HG03342 (cell line): ENCODE results near the gene SLC35G3.
"Not testable (repeated sequence)": the region's sequence is repeated elsewhere in the genome, so short reads cannot be mapped to it uniquely, and the experiment has no call there.

Source experiments
- ATAC-seq: cut with Tn5 transposase; IDR thresholded peaks from one replicate; pipeline ENCODE4 v1.9.1; 2021; ENCODE audit warnings: mild to moderate bottlenecking, moderate library complexity; ENCODE audit not compliant: unreplicated experiment

Gene SLC35G3

DNA sequence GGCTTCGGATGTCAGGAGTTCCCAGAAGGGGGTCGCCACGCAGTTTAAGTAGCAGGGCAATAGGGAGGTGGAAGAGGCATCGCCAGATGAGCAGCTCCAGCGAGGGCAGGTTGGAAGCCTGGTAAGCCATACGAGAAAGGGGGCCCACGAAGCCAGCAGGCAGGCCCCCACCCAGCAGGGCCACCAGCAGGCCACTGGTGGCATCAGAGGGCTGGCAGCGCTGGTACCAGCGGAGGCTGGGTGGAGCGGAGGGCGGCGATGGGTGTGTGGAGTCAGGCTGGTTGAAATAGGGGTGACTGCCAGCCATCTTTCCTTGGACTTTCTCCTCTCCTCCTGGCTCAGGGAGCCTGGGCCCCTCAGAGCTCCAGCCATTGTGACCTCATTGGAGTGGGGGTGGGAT lies at the start of gene SLC35G3:
Gene SLC35G3 (minus strand): TSS at position 393 of the 400 bp plus-strand sequence. CDS start 86 bp downstream, at position 307.
- not testable (repeated sequence) for ATAC-seq

DNA sequence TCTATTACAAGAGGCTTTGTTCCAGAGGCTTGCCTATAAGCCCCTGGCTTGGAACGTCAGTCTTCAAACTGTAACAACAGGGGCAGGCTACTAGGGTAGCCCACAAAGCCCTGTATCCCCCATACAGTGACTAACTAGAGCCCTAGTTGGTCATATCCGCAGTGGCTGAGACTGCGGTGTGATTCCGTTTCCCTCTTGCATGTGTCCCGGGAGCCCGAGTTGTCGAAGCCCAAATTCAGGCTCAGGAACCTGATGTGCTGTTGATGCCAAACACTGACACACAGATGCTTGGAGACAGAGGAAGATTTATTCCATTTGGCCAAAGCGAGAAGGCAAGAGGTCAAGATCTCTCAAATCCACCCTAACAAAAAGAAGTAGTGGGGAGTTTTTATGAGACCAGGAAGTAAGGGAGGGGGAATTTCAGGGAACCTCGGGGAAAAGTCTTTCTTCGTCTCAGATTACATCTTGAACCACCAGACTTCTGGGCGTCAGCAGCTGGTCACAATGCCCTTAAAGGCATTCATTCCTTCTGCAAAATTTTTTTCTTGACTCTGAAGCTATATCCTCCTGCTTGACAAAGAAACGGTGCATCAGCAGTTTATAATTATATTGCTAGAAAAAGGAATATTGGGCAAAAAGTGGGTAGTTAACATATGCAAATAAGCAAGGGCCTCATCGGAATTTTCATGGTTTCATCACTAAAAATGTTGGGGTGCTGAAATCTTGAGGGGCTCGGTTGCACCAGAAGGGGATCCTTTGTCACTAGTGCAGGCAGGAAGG lies 49.6 kb upstream of the SLC35G3 start:
- ATAC-seq, result no peak

DNA sequence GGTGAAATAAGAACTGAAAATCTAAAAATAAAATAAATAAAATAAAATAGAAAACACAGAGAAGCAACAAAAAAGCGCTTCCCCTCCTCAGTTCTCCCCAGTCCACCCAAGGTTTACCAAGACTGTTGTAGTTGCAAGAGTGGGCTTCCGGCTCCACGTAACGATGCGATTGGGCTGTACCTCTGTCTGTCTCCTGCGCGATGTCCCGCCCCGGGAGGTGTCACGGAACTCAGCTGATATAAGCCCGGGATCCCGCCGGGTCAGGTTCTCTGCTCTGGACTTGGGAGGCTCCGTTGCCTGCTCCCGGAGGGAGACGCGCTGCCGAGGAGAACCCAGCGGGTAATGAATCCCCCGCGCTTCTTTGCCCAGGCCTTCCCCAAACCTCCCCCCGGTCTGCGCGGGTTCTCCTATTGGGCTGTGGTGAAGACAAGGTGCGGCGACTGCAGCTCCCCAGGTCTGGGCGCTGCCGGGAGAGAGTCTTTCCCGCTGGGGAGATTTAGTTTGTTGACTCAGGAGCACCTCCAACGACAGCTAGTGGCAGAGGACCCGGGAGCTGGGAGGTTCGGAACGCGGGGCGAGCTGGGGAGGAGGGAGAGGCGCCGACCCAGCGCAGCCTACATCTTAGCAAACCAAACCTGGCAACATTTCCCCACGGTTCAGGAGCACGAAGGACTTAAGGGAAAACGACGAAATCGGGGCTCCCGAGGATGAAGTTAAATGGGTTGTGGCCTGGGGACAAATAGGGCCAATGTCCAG lies 48.8 kb upstream of the SLC35G3 start, which contains the start of gene SLFN5:
Gene SLFN5 (plus strand): TSS at position 268 of the 756 bp plus-strand sequence. CDS start 15,619 bp downstream, outside the sequence.
- ATAC-seq, result peak; percentile 64

DNA sequence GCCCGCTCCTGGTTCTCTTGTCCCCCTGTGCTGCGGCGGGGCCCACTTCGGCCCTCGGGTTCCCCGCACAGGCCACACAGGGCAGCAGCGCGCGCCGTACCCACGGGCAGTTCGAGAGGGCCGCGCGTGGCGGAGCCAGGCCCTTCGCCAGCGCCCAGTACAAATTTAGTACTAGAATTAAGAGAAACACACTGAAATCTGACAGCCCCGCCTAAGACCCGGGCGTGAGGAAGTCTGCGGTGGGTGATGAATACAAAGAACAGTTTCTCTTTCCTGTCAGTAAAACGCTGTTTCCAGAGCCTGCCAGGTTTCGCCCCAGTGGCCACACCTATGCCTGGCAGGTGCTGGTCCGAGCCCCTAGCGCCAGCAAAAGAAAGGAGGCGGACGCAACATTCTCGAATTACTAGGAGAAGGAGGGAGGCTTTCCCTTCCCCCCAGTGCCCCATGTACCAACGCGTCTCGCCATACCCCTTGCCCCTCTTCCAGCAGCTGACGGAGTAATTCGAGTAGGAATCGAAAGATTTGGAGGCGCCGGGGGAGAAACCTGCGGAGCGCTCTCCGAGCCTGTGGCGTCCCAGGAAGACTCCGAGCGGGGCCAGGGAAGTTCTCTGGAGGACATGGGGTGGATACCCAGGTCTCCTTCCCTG lies 48.1 kb upstream of the SLC35G3 start:
- peak; percentile 50 for ATAC-seq

DNA sequence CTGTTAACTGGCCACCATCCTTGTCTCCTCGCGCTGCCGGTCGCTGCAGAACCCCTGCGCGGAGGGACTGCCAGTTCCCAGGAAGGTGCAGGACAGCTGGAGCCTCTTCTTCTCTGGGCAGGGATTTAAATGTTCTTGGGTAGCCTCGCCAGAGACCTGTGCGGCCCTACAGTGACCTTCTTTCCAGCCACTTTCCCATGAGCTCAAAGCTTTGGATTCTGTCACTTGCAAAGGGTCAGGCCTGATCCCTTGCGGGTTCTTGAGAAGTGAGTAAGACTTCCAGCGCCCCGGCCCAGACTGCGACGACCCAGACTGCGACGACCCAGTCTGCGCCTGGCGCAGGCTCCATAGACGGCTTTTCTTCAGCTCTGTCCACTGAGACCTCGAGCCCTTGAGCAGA lies 47.3 kb upstream of the SLC35G3 start:
- no peak for ATAC-seq

DNA sequence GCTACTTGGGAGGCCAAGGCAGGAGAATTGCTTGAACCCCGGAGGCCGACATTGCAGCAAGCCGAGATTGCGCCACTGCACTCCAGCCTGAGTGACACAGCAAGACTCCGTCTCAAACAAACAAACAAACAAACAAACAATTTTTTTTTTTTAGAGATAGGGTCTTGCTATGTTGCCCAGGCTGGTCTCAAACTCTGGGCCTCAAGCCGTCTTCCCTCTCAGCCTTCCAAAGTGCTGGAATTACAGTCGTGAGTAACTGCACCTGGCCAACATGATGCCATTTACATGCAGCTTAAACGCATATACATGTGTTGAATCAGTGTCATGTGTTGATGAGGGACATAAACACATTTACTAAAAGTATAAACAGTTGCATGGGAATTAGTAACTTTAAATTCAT lies 46.7 kb upstream of the SLC35G3 start:
- ATAC-seq, result no peak

DNA sequence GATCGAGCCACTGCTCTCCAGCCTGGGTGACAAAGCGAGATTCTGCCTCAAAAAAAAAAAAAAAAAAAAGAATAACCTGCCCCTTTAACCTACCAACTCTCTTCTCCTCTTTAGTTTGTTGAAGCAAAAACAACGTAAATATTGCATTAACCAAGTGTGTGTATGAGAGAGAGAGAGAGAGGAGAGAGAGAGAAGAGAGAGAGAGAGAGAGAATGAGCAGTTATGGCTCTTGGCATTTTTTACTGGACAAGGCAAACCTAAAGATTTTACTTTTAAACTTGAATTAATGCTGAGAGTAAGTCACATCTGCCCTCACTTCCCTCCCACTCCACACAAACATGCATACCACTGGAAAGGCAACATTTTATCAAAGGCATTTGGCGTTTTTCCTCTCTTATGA lies 45.6 kb upstream of the SLC35G3 start:
- ATAC-seq, result no peak

DNA sequence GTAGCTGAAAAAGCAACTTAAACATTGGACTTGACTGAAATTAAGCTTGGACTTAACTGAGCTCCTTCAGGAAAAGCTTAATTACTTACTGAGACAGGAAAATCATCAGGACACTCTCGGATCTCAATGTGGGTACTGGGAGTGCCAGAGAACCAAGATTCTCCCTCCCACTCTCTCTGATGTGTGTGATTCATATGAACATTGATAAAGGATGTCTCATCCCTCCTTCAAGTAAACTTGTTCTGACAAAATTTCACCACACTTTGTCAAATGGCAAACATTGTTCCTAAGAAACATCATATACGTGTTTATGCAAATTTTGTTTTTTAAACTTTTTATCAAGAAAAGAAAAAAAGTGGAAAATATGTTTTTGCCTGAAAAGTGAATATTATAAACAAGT lies 44.6 kb upstream of the SLC35G3 start:
- no peak for ATAC-seq

DNA sequence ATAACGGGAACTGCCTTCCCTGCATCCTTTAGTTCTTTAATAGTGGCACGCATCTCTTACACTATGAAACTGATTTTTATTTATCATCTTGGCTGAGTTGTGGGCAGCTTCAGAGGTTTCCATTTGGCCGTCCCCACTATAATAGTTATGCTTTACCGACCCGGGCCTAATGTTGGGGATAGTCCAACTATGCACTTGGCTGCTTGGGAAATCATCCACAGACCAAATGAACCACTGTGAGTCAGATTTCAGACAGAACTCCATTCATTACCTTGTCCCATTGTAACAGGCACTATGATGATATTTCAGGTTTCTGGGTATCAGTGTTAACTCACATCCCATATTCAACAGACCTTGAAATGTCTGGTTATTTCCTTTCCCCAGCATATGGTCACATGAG lies 42.6 kb upstream of the SLC35G3 start:
- no peak for ATAC-seq

DNA sequence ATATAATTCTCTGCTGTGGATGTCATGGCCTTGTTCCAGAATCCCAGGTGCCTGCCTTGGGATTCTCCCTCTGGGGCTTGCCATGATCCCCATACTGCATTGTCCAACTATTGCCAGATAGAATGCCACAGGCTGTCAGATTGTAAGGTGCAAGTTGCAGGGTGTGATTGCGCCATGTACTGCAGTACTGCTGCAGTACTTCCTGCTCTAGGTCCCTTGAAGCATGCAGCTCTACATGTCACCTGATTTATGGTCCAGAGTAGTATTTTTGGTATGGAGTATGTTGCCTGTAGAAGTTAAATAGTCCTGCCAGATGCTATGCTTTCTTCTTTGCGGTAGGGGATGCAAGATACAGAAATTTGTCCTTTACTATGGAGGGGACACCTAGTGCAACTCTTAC lies 41.7 kb upstream of the SLC35G3 start:
- ATAC-seq, result no peak

DNA sequence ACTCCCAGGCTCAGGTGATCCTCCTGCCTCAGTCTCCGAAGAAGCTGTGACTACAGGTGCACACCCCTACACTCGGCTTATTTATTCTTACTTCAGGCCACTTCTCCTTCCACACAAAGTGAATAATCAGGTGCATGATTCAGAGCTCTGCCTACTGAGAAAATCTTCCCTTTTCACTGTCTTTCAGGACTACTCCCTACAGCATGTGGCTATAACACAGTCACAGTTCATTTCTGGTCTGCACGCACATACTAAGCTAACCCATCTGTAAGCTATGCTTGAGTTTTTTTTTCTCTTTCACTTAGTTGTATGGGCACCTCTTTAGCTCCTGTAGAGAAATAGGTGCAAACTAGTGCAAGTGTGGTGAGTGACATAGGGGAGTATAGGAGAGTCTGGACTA lies 41.1 kb upstream of the SLC35G3 start:
- ATAC-seq, result no peak

DNA sequence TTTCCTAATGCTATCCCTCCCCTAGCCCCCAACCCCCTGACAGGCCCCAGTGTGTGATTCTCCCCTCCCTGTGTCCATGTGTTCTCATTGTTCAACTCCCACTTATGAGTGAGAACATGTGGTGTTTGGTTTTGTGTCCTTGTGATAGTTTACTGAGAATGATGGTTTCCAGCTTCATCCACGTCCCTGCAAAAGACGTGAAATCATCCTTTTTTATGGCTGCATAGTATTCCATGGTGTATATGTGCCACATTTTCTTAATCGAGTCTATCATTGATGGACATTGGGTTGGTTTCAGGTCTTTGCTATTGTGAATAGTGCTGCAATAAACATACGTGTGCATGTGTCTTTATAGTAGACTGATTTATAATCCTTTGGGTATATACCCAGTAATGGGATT lies 40.1 kb upstream of the SLC35G3 start:
- not testable (repeated sequence) for ATAC-seq

DNA sequence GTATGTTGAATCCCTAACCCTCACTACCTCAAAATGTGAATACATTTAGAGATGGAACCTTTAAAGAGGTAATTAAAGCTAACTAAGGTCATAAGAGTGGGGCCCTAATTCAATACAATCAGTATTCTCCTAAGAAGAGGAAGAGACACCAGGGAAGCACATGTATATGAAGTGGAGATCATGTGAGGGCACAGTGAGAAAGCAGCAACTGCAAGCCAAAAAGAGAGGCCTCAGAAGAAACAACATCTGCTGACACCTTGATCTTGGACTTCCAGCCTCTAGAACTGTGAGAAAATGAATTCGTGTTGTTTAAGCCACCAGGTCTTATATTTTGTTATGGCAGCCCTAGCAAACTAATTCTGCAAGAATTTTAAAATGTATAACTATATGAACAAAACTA lies 35.4 kb upstream of the SLC35G3 start:
- ATAC-seq, result no peak

DNA sequence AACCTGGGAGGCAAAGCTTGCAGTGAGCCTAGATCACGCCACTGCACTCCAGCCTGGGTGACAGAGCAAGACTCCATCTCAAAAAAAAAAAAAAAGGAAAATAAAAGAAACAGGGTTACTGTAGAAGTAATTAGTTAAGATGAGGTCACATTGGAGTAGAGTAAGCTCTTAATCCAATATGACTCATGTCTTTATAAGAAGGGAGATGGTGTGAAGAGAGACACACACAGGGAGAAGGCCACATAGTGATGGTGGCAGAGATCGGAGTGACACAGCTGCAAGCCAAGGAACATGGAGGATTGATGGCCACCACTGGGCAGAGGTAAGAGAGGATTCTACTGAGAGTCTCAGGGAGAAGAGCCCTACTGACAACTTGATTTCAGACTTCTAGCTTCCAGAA lies 33.4 kb upstream of the SLC35G3 start:
- ATAC-seq, result no peak

DNA sequence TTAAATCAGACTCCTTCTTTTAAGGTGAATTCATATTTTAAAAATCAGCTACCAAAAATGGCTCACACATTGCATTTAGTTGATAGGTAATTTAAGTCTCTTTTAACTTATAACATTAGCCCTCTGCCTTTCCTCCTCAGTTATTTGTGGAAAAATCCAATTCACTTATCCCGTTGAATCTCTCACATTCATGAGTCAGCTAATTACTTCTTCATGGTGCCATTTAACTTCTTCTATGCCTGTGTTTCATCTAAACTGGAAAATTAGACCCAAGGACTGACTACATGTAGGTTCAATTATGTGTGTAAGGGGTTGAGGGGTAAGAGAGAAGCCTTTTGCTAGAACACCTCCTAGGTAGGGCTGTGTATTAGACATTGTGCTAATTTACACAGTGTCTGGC lies 30.2 kb upstream of the SLC35G3 start:
- ATAC-seq, result no peak

DNA sequence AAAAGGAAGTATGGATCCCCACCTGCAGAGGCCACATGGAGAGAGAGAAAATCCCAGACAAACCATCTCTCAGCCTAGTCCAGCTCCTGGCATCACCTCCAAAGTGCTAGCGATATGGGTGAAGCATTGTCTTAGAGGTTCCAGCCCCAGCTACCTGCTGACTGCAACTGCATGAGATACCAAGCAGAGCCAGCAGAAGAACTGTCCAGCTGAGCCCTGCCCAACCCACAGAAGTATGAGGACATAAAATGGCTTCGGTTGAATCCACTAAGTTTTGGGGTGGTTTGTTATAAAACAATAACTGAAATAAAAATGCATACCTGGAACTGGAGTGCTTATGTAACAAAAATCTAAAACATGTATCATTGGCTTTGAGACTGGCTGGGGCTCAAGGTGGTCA lies 28.3 kb upstream of the SLC35G3 start:
- ATAC-seq, result no peak

DNA sequence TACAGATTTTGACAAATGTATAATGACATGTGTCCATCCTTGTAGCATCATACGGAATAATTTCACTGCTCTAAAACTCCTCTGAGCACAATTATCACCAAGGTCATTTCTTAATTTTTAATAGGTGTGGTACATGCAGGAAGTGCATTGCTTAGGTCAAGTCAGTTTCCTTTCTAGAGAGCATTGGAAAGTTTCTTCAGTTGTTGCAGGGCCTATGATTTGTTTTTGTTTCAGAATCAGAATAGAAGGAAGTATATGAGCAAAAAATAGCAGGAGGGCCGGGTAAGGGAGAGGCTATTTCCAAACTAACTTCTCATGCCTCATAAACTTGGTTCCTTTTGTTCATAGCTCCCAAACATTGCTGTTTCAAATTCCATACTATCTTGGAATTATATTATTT lies 24.7 kb upstream of the SLC35G3 start:
- no peak for ATAC-seq

DNA sequence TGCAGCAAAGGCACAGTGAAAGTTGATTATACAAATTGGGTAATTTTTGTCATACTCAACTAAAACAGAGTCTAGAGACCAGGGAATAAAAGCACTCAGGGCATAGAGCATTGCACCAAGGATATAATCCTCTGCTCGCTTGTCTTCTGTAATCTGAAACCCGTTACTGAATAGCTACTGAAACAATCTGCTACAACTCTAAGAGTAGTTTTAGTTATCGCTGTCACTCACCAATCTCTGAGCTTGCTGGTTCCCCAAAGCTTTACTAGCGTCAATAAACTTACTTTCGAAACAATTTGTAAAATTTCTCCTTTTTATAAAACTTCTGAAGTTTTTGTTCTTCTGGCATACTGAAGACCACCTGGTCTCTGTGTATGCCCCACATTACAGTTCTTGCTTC lies 22.9 kb upstream of the SLC35G3 start:
- no peak for ATAC-seq

DNA sequence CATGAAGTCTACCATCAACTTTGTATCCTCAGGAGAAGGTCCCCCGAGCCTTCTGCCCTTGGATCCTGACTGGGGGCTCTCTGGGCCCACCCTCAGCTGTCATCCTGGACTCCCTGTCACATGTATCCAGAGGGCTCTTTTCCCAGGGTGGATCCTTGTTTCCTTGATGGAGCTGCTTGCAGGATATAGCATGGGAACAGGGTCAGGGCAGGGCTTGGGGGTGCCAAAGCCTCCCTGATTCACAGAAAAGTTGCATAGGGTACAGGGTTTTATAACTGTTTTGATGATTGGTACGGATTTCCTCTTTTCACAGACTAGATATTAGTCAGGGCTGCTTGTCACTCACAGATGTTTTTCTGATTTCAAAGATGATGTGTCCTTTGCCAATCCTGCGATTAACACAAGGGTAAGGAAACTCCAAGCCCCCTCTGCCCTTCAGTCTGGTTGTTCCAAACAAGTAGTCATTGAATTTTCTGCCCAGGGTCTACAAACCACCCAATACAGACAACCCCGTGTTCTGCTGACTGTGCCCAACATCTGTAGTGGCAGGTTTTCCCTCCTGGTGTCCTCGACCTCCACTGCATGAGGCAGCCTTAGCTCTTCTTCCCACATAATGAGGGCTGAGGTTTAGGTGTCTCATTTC lies 20.6 kb upstream of the SLC35G3 start:
- ATAC-seq, result no peak

DNA sequence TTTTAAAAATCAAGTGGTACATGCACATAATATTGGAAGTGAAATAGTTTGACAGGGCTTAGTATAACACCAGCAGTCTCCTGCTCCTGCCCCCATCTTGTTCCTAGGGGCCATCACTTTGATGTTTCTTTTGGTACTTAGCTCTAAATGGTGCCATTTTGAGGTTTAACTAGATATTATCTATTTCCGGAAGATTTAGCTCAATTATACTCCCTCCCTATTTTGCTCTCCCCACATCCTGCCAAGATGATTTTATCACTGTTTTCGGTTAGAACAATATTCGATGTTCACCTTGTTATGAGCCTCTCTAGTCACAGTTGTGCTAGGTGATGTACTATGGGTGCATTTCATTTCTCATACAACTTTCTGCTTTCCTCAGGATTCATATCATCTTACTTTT lies 20.0 kb upstream of the SLC35G3 start:
- no peak for ATAC-seq

DNA sequence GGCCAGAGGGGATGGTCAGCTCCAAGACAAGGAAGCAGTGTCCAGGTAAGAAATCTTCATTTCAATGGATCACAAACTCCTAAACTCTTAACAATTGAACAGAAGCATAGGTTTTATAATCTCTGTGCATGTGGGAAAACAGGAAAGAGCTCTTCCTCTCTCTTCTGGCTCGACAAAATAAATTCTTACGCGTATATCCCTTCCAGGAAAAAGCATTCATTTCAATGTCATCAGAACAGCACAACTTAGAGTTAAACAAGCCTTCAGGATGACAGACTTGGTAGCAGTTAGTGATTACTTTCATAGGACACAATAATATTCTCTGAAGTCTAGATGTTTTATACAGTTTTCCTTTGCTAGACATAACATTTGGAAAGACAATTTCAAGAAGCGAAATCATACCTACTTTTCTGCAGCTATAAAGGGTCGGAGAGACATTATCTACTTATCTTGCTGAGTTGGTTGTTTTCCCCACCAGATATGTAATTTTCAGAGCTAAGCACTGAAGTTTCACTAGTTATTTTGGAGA lies 19.3 kb upstream of the SLC35G3 start:
- no peak for ATAC-seq
